HG03108 (cell line): ENCODE data around the gene POU6F2.
"Not testable (repeated sequence)": the region's sequence is repeated elsewhere in the genome, so short reads cannot be mapped to it uniquely, and the experiment has no call there.

ENCODE experiments used
- ATAC-seq: cut with Tn5 transposase; IDR thresholded peaks from one replicate; pipeline ENCODE4 v1.9.1; 2021; ENCODE audit warnings: moderate library complexity; ENCODE audit not compliant: unreplicated experiment

The POU6F2 gene

DNA sequence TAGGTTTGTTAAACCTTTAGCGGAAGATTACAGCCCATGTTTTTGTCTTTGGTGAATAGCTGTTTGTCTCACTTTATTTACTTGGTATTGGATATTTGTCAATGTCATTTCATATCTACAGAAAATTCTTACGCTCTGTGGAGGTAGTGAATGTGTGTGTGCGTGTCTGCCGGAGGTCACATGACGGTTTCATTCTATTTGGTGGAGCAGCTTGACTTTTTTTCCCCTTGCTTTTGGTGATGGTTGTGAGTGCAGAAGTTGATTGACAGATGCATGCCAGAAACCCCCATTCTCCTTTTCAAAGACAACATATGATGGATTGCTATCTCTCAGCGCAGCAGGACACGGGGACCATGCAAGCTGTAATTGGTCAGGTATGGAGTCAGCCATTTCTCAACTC lies at the start of gene POU6F2:
POU6F2 (plus strand) TSS at position 225 of the 400 bp plus-strand sequence; CDS start at position 270, 45 bp downstream.
- no peak for ATAC-seq

DNA sequence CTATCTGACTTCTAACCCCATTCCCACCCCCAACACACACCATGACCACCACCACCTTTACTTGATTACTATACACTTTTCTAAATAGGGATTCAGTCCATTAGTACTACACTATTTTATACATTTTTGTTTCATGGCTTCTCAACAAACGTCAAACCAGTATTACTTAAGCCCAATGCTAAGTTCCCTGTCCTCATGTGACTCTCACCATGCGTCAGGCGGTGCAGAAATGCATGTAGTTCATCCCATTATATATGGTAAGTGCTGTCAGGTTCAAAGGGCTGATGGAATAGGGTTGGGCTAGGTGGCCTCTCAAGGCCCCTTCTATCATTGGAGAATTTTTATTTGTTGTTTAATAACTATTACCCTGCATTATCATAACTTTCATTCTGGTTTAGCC lies 49.2 kb upstream of the POU6F2 start:
- ATAC-seq, result no peak

DNA sequence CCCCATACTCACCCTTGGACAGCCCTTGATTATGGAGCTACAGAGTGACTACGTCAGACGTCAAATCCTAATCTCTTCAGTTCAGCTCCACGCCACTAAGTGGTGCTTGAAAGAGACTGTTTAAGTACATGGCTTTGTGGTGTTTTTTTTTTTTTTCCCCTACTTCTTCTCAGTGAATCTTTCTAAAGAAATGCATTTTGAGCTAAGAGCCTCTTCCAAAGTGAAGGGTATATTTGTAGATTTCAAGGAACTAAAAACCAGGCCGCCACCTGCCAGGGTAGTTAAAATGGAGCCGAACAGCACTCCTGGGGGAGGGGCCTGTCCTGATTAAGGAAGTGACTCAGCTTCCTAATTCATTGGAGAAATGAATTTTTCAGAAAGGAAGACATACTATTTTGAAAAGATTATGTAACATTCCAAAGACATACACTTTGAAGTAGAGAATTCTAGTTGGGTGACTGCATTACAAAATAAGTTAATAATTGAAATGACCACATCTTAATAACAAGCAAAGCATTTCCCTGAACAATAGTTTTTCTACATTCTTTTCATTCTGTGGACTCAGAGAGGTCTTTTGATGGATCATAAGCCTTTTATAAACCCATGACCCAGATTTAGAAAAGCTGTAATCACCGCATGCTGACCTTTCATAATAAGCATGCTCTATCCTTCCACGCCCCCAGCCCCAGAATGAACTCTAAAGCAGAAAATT lies 48.1 kb upstream of the POU6F2 start:
- ATAC-seq, result no peak

GRCh38 chr7:38932509-38933168 lies 45.1 kb upstream of the POU6F2 start:
- ATAC-seq, result no peak

DNA sequence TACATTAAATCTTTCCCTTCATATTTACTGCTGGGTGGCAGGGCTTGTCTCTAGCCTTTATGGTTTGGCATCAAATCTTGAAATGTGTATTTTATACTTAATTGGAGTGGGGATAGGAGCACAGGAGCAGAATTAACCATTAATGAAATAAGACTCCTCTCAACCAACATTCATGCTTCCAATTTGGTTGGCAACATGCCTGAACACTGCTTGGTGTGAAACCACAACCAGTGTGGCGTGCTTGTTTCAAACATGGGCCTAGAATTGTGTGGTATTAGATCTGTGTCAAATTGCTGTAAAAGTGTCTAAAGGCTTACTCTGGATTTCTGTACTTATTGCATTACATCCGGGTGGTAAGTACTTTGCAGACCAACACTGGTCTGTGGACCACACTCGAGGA lies 43.7 kb upstream of the POU6F2 start:
- ATAC-seq, result no peak

DNA sequence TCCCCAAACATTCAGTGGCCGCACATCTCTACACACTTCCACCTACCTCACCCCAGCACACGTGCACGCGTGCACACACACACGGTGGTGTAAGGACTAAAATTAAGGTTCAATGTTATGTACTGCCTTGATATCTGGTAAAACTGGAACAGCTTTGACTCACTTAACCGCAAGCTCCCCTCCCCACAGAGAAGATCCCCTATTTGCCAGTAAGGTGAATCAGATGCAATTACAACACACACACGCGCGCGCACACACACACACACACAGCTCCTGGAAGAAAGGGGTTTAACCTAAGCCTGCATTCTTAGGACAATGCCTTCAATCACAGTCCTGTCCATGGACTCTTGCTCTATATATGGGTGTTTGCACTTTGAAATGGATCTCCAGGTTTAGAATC lies 43.2 kb upstream of the POU6F2 start:
- no peak for ATAC-seq

- no peak for ATAC-seq
Observed at GRCh38 chr7:38936641-38937040, 41.1 kb upstream of the POU6F2 start.

DNA sequence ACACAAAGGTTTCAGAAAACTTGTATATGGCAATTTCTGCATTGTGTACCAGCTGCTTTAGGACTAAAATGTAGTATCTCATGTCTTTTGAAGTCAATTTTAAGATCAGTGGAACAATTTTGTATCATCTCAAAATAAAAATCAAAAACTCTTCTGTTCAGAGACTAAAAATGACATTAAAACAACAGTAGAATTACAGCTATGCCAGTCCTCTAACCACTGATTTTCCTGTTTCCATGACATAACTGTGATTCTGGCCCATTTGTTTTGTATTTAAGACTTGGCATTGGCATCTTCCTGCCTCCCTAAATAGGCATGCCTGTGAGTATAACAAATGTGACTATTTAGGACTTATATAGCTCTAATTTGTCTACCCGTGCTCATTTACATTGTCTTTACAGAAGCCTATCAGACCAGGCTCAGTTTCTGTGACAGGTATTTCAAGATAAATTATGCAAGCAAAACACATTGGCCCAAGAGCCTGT lies 39.7 kb upstream of the POU6F2 start:
- ATAC-seq, result no peak

DNA sequence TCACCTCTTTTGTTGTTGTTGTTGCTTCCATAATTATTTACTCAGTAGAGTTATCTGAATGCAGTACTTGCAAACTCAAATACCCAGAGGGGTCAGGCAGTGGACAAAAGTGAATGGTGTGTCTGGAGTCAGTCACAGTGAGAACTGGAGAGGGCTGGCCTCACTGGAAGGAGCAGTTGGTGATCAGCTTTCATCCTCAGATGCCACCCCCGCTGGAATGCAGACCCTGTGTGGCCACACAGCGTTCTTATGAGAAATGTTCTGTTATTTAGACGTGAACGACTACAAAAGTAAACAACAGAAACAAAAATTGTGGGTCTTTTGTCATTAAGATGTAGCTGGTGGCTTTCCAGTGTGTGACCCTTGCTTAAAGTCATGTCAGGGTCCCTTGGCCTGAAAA lies 39.1 kb upstream of the POU6F2 start:
- no peak for ATAC-seq

GRCh38 chr7:38940774-38941173 lies 36.9 kb upstream of the POU6F2 start:
- no peak for ATAC-seq

DNA sequence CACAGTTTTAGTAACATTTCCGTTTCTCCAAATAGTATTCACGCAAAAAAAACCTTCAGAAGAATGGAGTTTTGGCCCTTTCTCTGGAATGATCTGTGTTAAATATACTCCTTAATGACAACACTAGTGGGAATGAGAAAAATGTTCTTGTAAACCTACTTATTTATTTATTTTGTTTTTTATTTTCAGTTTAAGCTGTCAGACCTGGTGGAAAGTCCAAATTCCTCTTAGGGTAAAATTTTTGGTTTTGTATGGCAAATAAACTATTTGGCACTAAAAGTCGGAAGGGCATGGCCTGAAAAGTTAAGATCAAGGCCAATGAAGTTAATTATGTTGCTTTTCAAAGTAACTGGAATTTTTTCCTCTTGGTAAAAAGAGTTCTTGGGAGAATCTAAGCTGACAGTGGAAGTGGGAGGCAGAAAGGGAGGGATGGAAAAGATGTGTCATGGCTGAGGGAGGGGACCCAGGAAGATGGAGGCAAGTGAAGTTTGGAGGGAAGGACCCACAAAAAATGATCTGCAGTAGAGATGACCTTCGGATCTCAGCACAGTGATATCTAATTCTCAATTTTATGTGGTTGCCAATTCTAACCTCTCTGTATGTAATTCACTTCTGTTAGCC lies 35.2 kb upstream of the POU6F2 start:
- ATAC-seq, result no peak

- not testable (repeated sequence) for ATAC-seq
Observed at GRCh38 chr7:38947541-38947940, 30.2 kb upstream of the POU6F2 start.

GRCh38 chr7:38950309-38950708 lies 27.4 kb upstream of the POU6F2 start:
- no peak for ATAC-seq

DNA sequence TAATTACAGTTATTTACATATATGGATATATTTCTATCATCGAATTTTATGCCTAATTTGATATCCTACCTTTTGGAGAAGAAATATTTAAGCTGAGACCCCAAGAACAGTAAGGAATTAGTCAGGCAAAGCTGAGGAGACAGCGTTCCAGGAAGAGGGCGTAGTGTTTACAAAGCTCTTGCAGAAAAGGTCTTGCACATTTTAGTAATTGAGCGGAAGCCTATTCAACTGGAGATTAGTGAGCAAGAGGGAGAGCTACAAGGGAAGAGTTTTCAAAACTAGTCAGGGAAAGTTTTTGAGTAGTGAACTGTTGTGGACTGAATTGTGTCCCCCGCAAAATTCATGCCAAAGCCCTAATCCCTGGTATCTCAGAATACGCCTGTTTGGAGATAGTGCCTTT lies 26.5 kb upstream of the POU6F2 start:
- ATAC-seq, result no peak

DNA sequence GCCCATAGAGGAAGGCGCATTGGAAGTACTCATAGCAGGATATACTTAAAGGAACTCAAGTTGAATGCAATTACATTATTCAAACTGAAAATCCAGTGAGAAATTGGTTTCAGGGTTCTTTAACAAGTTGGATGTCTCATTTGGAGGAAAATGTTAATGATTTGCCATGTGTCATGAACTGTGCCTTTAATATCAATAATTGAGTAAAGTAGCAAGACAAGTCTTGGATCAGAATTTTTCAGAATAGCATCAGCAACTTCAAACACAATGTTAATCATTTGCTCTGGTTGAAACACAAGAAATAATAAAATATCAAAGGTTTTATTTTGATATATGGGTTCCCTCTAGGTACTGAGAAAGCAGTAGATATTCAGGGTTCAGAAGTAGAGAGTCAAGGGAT lies 24.5 kb upstream of the POU6F2 start:
- ATAC-seq, result no peak

DNA sequence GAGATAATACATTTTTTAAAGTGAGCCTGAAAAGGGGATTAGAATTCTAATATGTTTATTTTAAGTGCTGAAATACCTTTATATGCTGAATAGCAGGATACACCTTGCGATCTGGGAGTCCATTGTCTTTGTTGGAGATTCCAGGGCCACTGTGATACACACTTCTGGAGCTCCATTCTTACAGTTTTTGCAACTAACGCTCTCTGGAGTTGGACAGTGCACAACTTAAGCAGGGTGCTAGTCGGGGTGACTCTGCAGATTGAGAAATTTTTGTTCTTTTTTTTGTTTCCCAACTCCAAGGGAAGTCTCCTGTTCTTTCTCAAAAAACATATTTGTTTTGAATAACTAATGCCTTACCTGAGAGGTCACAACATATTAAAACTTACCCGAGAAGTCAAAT lies 23.7 kb upstream of the POU6F2 start:
- ATAC-seq, result no peak

DNA sequence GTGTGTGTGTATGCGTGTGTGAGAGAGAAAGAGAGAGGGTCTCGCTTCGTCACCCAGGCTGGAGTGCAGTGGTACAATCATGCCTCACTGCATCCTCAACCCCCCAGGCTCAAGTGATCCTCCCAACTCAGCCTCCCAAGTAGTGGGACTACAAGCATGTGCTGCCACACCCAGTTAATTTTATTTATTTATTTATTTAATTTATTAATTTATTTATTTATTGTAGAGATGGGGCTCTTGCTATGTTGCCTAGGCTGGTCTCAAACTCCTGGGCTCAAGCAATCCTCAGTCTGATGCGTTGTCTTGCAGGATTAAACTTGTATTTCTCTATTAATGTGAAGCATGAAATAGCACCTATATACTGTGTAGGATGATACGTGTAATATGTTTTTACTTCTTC lies 21.8 kb upstream of the POU6F2 start:
- ATAC-seq, result no peak

DNA sequence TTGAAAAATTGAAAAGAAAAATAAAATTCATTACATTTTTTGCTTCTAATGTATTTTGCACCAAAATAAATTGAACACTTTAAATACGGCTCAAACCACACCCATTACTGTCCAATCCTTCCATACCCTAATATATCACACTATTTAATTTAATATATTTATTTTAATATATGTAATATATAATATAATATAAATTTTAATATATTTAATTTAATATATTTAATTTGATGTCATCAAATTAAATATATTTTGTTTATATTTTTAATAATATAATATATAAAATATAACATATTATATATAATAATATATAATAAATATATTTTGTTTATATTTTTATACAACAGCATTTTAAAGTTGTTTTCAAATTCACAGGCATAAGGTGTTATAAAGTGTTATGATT lies 15.7 kb upstream of the POU6F2 start:
- ATAC-seq, result no peak

GRCh38 chr7:38964921-38965320 lies 12.8 kb upstream of the POU6F2 start:
- no peak for ATAC-seq

DNA sequence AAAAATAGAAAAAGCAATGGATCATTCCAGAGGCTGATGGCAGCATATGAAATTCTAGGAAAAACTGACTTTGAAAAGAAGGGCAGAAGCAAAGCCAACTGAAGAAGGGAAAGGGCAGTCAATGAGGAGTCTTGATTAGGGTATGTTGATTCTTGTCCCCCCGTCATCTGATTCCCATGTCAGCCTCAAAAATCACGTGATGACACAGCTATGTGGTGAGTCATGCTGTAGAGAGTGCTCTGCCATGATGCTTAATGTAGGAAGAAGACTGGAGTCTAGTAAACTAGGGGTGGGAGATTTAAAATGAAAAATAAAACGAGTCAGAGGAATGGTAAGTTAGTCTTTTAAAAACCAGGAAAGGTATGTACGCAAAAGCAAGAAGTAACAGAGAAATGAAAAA lies 3.9 kb upstream of the POU6F2 start:
- no peak for ATAC-seq

DNA sequence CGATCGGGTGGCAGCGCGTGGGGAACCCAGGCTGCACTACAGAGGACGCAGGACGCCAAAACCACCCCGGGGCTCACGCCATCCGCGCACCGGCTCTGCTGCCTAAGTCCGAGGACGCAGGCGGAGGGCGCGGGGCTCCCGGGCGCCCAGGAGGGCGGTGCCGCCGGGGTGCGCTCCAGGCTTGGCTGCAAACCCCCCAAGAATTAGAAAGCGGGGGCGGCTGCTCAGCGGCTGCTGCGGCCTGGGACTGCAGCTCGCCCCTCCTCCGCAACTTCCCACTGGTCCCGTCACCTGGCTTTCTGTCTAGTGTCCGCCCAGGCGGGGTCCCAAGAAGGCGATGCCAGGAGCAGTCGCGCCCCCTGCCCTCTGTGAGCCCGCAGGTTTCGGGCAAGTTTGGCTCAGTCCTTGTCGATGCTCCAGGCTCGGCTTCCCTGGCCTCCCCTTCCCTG lies 1.7 kb upstream of the POU6F2 start:
- no peak for ATAC-seq

GRCh38 chr7:38978491-38978890 lies 782 bp downstream of the POU6F2 start:
- no peak for ATAC-seq
